HG02943 (cell line): ENCODE results near the gene OLFM4.
"Not testable (repeated sequence)": the region's sequence is repeated elsewhere in the genome, so short reads cannot be mapped to it uniquely, and the experiment has no call there.

Experiments
- ATAC-seq: cut with Tn5 transposase; IDR thresholded peaks from one replicate; pipeline ENCODE4 v1.9.1; 2021; ENCODE audit warnings: mild to moderate bottlenecking, low read depth, moderate library complexity; ENCODE audit not compliant: unreplicated experiment

OLFM4 gene

DNA sequence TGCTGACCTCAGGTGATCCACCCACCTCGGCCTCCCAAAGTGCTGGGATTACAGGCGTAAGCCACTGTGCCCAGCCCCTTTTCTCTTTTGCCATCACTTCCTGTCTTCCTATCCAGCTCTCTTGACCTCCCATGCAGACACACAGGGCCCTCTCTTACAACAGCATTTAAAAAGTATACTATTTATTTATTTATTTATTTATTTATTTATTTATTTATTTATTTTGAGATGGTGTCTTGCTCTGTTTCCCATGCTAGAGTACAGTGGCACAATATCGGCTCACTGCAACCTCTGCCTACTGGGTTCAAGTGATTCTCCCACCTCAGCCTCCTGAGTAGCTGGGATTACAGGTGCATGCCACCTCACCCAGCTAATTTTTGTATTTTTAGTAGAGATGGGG lies 14.6 kb upstream of the OLFM4 start:
- ATAC-seq: not testable (repeated sequence)

GRCh38 chr13:53014495-53015443 lies 13.8 kb upstream of the OLFM4 start:
- no peak for ATAC-seq

DNA sequence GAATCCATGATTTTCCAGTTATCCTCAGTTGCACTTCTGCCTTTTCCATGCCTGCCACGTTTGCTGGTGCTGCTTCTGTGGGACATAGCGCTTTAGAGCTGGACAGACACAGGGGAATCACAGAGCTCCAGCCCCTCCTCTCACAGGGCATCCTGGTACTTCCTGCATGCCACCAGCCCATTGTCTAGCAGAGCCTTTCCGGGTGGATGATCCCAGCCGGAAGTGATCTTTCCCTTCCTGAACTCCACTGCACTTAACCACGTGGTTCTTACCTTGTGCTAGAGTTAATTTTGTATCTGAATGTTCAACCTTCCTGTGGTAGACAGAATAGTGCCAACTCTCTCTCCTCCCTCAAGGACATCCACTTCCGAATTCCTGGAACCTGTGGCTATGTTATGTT lies 12.6 kb upstream of the OLFM4 start:
- ATAC-seq: no peak

DNA sequence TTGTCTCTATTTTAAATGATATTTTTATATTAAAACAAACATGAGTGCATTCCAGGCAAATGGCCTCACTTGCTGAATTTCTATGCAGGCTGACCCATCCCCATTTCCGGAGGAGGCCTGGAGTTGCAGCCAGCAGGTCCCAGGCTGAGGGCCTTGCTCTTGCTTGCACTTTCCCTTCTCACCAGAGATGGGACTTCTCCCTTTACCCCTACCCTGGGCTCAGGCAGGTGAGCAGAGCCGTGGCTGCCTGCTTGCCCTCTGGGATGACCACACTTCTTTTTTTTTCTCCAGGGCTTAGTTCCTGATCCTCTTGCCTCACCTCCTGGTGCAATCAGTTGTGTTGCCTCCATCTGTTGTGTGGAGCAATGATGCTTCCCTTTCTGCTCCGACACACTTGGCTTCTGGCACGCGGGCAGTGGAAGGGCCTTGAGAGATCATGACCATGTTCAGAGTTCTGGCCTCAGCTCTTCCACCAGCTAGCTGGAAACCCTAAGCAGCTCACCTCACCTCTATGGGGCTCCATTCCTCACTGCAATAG lies 11.1 kb upstream of the OLFM4 start:
- no peak for ATAC-seq

GRCh38 chr13:53018690-53019647 lies 9.6 kb upstream of the OLFM4 start:
- ATAC-seq: no peak

GRCh38 chr13:53020764-53021335 lies 7.8 kb upstream of the OLFM4 start:
- ATAC-seq: no peak

DNA sequence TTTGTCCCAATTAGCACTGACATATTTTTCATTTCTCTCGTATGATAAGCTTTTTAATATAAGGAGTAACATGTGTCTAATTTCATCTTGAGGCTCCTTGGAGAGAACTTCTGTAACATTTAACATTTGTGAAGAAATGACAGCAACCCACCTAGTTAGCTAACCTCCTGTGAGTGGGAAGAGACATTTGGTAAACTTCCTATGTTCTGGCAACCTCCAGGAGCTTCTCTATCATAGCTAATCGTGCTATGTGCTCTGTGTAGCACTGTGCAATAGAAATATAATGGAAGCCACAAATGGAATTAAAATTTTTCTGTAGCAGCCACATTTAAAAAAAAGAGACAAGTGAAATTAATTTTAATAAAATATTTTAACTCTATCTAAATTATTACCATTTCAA lies 5.4 kb upstream of the OLFM4 start:
- ATAC-seq: no peak

DNA sequence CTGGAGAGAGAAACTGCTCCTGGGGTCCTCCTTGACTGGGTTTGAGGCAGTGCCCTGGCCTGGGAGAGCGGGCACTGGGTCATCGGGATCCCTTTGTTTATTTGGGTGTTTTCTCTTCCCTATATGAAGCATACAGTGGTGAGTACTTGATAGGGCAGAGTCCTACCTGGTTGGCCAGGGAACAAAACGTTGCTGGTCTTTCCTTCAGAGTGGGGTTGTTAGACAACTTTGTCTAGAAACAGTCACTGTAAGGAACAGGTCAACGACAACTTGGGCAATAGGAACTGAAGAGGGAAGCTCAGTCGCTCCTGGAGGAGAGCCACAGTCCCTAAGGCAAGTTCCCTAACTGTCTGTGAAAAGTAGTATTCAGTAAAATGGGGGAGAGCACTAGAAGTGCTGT lies 550 bp upstream of the OLFM4 start:
- ATAC-seq: no peak

- ATAC-seq: no peak
These were observed 4.2 kb downstream of the OLFM4 start for GRCh38 chr13:53032849-53033248.

DNA sequence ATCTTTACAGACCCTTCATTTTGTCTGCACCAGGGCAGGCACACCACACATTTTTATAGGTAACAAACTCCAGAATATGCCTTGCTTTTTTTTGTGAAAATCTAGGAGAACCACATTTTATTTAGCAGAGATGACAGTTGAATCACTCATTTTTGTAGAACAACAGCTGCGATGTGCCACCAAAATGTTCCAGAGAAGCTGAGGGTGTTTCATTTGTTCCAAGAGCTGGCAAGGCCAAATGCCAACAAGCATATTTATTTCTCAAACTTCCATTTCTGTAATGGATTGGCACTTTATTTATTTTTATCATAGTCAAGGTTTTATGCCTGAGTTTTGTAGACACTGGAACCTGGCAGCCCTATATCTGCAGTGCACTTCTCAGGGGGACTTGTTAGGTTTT lies 10.4 kb downstream of the OLFM4 start:
- no peak for ATAC-seq

GRCh38 chr13:53041968-53042516 lies 13.4 kb downstream of the OLFM4 start:
- no peak for ATAC-seq

DNA sequence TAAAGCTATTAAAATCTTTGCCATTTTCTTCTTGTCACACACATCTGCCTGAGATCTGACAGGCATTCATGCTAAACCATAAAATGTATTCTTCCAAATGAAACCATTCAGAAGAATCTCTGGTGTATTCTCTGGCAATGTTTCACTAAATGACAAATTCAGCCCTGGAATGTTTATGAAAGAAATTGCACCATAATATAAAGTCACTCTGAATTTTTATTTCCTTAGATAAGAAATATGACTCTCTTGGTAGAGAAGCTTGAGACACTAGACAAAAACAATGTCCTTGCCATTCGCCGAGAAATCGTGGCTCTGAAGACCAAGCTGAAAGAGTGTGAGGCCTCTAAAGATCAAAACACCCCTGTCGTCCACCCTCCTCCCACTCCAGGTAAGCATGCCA lies 14.3 kb downstream of the OLFM4 start:
- no peak for ATAC-seq

GRCh38 chr13:53043398-53043797 lies 14.8 kb downstream of the OLFM4 start:
- no peak for ATAC-seq

DNA sequence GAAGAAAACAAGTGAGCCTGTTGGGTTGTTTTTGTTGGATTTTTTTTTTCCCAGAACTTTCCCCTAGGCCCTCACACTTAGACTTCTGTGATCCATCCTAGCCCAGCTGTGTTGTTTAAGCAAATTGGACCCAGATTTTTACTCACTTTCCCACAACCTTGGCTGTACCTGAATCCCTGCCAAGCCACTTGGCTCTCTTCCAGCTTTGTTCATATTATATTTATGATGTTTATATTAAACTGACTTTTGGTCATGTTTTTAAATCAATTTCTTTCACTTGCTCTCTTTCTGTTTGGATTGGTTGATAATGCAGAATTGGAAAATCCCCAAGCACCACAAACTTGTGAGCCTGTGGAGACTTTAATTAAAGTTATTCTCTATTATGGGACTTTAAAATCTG lies 16.6 kb downstream of the OLFM4 start:
- no peak for ATAC-seq

DNA sequence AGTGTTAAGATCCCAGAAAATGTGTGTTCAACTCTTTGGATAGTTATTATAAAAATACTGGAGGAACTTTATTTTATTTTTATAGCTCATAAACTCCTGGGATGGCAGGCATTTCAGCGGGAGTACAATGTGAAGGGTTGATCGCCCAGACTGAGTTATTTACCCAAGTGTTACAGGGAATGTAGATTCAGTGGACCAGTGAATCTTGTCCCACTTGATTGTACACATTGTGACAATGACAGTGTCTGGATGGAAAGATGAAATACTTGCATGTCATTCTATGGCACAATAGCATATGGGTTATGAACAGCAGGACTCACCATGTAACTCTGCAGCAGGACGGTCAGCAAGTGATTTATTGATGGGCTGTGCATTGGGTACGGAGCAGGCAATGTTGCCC lies 20.3 kb downstream of the OLFM4 start:
- no peak for ATAC-seq

DNA sequence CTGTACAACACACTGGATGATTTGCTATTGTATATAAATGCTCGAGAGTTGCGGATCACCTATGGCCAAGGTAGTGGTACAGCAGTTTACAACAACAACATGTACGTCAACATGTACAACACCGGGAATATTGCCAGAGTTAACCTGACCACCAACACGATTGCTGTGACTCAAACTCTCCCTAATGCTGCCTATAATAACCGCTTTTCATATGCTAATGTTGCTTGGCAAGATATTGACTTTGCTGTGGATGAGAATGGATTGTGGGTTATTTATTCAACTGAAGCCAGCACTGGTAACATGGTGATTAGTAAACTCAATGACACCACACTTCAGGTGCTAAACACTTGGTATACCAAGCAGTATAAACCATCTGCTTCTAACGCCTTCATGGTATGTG lies 21.5 kb downstream of the OLFM4 start:
- no peak for ATAC-seq

DNA sequence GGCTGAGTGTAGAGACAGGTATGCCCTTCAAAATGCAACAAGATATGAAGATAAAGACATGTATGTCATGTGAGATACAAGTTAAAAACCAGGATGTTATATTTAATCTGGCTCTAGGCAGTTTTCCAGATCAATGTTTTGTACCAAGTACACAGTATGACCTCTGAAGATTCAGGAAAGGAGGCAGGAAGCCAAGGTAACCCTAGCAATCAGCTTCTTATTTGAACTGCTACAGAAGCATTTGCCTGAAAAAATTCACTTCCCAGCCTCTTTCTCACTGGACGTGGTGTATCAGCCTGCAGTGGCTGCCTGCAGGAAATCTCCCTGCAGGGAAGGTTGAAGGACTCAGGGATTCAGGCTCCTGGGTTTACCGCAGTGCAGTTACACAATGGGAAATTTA lies 24.1 kb downstream of the OLFM4 start:
- no peak for ATAC-seq

DNA sequence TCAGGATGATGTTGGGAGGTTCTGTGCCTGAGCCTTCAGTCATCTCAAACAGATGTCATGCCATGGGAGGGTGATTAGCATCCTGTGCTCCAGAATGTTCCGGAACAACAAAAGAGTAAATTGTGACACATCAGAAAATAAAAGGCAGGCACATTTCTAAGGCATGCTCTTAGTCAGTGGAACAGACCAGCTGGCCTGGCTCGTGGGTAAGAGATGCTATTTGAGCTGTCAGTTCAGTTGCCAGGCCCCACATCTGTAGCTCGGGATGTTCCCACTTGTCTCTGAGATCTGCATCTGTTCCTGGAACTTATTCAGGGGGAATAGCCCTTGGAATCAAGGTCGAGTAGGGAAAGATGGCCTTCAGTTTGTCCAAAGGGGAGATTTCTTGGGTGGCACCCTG lies 26.0 kb downstream of the OLFM4 start:
- no peak for ATAC-seq

- ATAC-seq: no peak
These were observed 29.6 kb downstream of the OLFM4 start for GRCh38 chr13:53058065-53058679.
